Mucosa of descending colon (tissue), 3 donors: ENCODE measurements around the gene MATN1. TPM values are rescaled to one million over a fixed set of nuclear protein-coding genes. Genes with fewer than 3 reads are reported as not detected.

Experiments used
- ATAC-seq: fragments of 200-7000 bp; cut with Tn5 transposase; one replicate; pipeline ENCODE4 v1.9.1; 2020; ENCODE audit warnings: mild to moderate bottlenecking, moderate library complexity
- DNase-seq, 3 donors: peaks; one replicate each; pipeline ENCODE4 v3.0.0-alpha.2; 2020
- H3K36me3 ChIP-seq: fragments of 200-600 bp; one replicate; pipeline ENCODE4 v1.8.0; 2021; ENCODE audit warnings: low read depth, mild to moderate bottlenecking
- H3K4me1 ChIP-seq: fragments of 200-600 bp; one replicate; pipeline ENCODE4 v1.8.0; 2021; ENCODE audit warnings: low read depth, mild to moderate bottlenecking
- H3K4me3 ChIP-seq: fragments of 200-600 bp; one replicate; pipeline ENCODE4 v1.8.0; 2021; ENCODE audit warnings: mild to moderate bottlenecking
- H3K9me3 ChIP-seq: fragments of 200-600 bp; one replicate; pipeline ENCODE4 v1.8.0; 2021; ENCODE audit warnings: mild to moderate bottlenecking
- intact Hi-C, 2 donors: fragments of 100-400 bp; cut with DNase I in 1 of 2; cut with micrococcal nuclease in 1 of 2; formaldehyde crosslinking; loops; one replicate each; pipeline versions ENCODE4 v1.11.0 to v1.11.1; 2022; cut with DNase I, micrococcal nuclease
- total RNA-seq, 3 donors: library from RNA; stranded (reverse); fragmentation: NEBNext Ultra II Directional in 2 of 3; extraction: Animal tissue kit (Norgen Biotek cat#: 25700) in 2 of 3; gene quantifications; one replicate each; pipeline versions ENCODE4 v1.2.1 to v1.2.4, GENCODE V29; 2021 to 2023
- TF ChIP-seq, protein P1 (sequence below): fragments of 200-600 bp; IDR thresholded peaks from one replicate; pipeline ENCODE4 v1.8.0; 2022; ENCODE audit warnings: antibody characterized with exemption, mild to moderate bottlenecking
- donor health status: DM: no; HTN: no; CAD: no; lungs with moderate emphysema.
- donor health status: DM: no; HTN: no; CAD: no.
- donor health status: DM: no; HTN: yes; CAD: no.

The MATN1 gene
- total RNA-seq, 3 donors from 2014 or later: 0.22 TPM; not detected in 2

DNA sequence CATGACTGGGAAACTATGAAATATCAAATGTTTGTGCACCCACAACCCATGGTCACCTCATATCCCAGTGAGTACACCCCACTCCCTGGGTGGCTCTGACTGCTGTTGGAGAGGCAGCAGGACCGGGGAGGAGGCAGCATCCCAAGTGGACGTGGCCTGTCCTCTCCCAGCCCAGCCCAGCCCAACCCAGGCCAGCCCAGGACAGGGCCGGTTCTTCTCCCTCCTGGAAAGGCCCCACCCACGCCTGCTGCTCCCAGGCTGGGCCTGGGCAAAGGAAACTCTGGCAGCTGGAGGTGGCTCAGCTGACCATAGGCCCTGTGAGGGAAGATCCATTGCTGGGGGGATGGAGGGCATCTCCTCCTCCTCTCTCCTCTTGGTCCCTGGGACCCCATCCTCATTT, 19.1 kb downstream of the MATN1 start:
- intact Hi-C loops: no loop called here
- DNase-seq: no peak
- no peaks in the 10 kb centered on the region for H3K9me3 ChIP-seq
- no peaks in the 10 kb centered on the region for H3K4me1 ChIP-seq
- H3K36me3 ChIP-seq: no peaks in the 10 kb centered on the region
- peak; percentile 41 for ATAC-seq
- TF ChIP-seq, protein P1, sequence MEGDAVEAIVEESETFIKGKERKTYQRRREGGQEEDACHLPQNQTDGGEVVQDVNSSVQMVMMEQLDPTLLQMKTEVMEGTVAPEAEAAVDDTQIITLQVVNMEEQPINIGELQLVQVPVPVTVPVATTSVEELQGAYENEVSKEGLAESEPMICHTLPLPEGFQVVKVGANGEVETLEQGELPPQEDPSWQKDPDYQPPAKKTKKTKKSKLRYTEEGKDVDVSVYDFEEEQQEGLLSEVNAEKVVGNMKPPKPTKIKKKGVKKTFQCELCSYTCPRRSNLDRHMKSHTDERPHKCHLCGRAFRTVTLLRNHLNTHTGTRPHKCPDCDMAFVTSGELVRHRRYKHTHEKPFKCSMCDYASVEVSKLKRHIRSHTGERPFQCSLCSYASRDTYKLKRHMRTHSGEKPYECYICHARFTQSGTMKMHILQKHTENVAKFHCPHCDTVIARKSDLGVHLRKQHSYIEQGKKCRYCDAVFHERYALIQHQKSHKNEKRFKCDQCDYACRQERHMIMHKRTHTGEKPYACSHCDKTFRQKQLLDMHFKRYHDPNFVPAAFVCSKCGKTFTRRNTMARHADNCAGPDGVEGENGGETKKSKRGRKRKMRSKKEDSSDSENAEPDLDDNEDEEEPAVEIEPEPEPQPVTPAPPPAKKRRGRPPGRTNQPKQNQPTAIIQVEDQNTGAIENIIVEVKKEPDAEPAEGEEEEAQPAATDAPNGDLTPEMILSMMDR: no peak
- no peak overlapping the region for H3K4me3 ChIP-seq

DNA sequence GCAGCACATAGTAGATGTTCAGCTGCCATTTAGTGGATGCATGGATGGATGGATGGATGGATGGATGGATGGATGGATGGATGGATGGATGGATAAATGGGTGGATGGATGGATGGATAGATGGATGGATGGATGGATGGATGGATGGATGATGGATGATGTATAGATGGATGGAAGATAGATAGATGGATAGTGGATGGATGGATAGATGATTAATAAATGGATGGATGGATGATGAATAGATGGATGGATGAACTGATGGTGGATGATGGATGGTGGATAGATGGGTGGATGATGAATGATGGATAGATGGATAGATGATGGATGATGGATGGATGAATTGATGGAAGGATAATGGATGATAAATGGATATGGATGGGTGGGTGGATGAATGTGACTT, 20.6 kb downstream of the MATN1 start:
- Histone ChIP-seq H3K9me3 (no peaks in the 10 kb centered on the region), H3K36me3 (no peaks in the 10 kb centered on the region), H3K4me3 (no peak overlapping the region), H3K4me1 (no peaks in the 10 kb centered on the region)
- DNase-seq (no peak), ATAC-seq (no peak)
- TF ChIP-seq, protein P1: no peak
- intact Hi-C loops: no loop called here

DNA sequence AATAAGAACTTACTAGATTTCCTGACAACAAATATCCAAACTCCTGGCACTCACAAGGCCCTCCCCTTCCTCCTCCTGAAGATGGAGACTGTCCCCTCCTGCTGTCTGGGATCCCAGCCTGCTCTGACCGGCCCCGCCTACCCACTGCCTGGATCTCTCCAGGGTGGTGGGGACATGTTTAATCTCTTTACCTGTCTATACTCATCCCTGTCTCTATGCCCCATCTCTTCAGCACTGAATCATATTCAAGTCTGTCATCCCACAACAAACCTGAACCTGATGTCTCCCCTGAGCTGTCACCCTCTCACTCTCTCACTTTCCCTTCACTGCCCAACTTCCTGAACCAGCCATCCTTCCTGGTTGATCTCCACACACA, 22.1 kb downstream of the MATN1 start:
- Histone ChIP-seq H3K9me3 (no peaks in the 10 kb centered on the region), H3K4me3 (no peak overlapping the region), H3K36me3 (no peaks in the 10 kb centered on the region), H3K4me1 (no peaks in the 10 kb centered on the region)
- DNase-seq (no peak), ATAC-seq (no peak)
- TF ChIP-seq, protein P1: no peak
- intact Hi-C loops: no loop called here

DNA sequence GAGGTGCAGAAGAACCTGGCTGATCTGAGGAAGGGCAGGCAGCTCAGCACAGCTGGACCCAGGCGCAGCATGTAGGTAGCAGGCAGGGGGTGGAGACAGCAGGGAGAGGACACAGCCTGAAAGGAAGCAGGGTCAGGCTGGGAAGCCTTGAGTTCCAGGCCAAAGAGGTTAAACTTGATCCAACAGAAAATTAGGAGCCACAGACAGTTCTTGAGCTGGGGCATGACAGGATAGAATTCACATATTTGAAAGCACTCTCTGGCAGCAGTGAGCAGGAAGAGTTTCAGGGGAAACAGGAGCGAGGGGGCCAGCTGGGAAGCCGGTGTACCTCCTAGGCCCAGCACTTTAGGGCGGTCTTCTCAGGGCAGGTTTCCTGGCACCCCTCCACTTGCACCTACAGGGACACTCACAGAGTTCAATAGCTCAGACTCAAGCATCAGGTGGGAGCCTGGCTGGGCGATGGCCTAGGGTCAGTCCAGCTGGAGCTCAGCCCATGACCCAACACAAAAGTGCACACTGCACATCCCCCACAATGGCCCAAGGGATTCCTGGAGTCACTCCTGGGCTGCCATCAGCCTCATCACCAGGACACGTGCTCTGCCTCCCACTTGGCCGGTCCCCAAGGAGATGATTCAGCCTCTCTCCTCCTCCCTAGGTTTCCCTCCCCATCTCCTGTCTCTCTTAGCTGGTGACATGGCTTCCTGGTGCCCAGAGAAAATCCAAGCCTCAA, 22.7 kb downstream of the MATN1 start:
- ATAC-seq (peak; percentile 21), DNase-seq (no peak)
- Histone ChIP-seq H3K36me3 (no peaks in the 10 kb centered on the region), H3K9me3 (no peaks in the 10 kb centered on the region), H3K4me3 (no peak overlapping the region), H3K4me1 (no peaks in the 10 kb centered on the region)
- intact Hi-C loops: no loop called here
- TF ChIP-seq, protein P1: no peak

DNA sequence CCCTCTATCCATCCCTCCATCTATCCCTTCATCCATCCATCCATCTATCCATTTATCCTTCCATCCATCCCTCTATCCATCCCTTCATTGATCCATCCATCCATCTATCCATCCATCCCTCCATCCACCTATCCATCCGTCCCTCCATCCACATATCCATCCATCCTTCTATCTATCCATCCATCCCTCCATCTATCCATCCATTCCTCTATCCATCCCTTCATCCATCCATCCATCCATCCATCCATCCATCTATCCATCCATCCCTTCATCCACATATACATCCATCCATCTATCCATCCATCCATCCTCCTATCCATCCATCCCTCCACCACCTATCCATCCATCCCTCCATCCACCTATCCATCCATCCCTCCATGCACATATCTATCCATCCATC, 23.6 kb downstream of the MATN1 start:
- TF ChIP-seq, protein P1: no peak
- no peaks in the 10 kb centered on the region for H3K9me3 ChIP-seq
- DNase-seq: no peak
- no peak for ATAC-seq
- intact Hi-C loops: no loop called here
- no peaks in the 10 kb centered on the region for H3K4me1 ChIP-seq
- no peaks in the 10 kb centered on the region for H3K36me3 ChIP-seq
- H3K4me3 ChIP-seq: no peak overlapping the region
